ENCODE measurements around the gene ARRDC2. TPM values are rescaled to one million over a fixed set of nuclear protein-coding genes. Genes with fewer than 3 reads are reported as not detected.

Gene ARRDC2
- total and polyA plus RNA-seq, 10 of the 15 experiments (the other 5 are each of a cell fraction or from before 2014, with no cell fraction given) = 0.48 to 10.1 (median 4.8) TPM

DNA sequence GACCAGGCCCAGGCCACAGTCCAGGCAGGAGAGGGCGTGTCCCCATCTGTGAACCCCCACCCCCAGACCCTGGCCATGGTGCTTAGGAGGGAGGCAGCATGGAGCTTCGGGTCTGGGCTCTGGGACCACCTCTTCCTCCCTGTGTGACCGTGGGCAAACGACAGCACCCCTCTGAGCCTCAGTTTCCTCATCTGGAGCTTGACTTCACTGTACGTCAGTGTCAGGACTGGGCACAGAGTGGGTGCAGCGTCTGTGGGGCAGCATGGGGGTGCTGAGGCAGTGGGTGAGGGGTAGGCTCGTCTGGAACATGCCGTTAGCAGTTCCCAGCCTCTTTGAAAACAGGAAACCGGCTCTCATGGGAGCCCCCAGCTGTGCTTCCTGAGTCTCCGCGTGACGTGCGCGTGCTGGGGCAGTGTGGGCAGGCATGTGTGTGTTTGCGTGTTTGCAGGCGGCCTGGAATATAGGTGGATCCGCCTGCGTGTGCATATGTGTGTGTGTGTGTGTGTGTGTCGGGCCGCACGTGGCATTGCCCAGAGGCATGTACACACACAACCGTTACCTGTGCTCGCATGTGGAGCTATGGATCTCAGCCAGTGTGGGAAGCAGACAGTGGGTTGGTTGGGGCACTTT, 15.8 kb downstream of the ARRDC2 start (continued):
- TF ChIP-seq, protein P1, sequence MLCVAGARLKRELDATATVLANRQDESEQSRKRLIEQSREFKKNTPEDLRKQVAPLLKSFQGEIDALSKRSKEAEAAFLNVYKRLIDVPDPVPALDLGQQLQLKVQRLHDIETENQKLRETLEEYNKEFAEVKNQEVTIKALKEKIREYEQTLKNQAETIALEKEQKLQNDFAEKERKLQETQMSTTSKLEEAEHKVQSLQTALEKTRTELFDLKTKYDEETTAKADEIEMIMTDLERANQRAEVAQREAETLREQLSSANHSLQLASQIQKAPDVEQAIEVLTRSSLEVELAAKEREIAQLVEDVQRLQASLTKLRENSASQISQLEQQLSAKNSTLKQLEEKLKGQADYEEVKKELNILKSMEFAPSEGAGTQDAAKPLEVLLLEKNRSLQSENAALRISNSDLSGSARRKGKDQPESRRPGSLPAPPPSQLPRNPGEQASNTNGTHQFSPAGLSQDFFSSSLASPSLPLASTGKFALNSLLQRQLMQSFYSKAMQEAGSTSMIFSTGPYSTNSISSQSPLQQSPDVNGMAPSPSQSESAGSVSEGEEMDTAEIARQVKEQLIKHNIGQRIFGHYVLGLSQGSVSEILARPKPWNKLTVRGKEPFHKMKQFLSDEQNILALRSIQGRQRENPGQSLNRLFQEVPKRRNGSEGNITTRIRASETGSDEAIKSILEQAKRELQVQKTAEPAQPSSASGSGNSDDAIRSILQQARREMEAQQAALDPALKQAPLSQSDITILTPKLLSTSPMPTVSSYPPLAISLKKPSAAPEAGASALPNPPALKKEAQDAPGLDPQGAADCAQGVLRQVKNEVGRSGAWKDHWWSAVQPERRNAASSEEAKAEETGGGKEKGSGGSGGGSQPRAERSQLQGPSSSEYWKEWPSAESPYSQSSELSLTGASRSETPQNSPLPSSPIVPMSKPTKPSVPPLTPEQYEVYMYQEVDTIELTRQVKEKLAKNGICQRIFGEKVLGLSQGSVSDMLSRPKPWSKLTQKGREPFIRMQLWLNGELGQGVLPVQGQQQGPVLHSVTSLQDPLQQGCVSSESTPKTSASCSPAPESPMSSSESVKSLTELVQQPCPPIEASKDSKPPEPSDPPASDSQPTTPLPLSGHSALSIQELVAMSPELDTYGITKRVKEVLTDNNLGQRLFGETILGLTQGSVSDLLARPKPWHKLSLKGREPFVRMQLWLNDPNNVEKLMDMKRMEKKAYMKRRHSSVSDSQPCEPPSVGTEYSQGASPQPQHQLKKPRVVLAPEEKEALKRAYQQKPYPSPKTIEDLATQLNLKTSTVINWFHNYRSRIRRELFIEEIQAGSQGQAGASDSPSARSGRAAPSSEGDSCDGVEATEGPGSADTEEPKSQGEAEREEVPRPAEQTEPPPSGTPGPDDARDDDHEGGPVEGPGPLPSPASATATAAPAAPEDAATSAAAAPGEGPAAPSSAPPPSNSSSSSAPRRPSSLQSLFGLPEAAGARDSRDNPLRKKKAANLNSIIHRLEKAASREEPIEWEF (IDR thresholded peaks at IDR 0.05; ENCODE audit: insufficient replicate concordance, low read depth, low read length) = no peak
- peak; percentile 78; the same call in 1 of the 2 replicates for TF ChIP-seq CHD2 (IDR thresholded peaks at IDR 0.05; ENCODE audit: borderline replicate concordance, low read depth, low read length)
- 0 out of 2 replicates have a peak, but pooled peaks have one; percentile 42 for TF ChIP-seq FOXK2 (IDR thresholded peaks at IDR 0.05)
- no peak for TF ChIP-seq CBX3 (IDR thresholded peaks at IDR 0.05; ENCODE audit: borderline replicate concordance, low read depth)
- TF ChIP-seq PAX5 (IDR thresholded peaks at IDR 0.05; ENCODE audit: borderline replicate concordance, low read depth, low read length) = 0 out of 2 replicates have a peak, but pooled peaks have one; percentile 8
- TF ChIP-seq MYB (IDR thresholded peaks at IDR 0.05; ENCODE audit: borderline replicate concordance, low read depth, low read length) = peak; percentile 77; the same call in 1 of the 2 replicates
- peak; percentile 47; the same call in 1 of the 2 replicates for TF ChIP-seq SIN3A (IDR thresholded peaks at IDR 0.05; ENCODE audit: low read depth, low read length)
- TF ChIP-seq, protein P2, sequence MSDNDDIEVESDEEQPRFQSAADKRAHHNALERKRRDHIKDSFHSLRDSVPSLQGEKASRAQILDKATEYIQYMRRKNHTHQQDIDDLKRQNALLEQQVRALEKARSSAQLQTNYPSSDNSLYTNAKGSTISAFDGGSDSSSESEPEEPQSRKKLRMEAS (IDR thresholded peaks at IDR 0.05; ENCODE audit: low read depth, low read length) = peak; percentile 79
- 0 out of 2 replicates have a peak, but pooled peaks have one; percentile 28 for TF ChIP-seq MTA2 (IDR thresholded peaks at IDR 0.05; ENCODE audit: low read depth)
- TF ChIP-seq ZNF384 (IDR thresholded peaks at IDR 0.05; ENCODE audit: borderline replicate concordance, low read depth, low read length) = no peak
- TF ChIP-seq RUNX3 (IDR thresholded peaks at IDR 0.05; ENCODE audit: low read length) = 0 out of 2 replicates have a peak, but pooled peaks have one; percentile 16
- TF ChIP-seq GATAD2B (conservative IDR thresholded peaks at IDR 0.05; ENCODE audit: low read depth) = peak; percentile 79
- TF ChIP-seq, protein P3, sequence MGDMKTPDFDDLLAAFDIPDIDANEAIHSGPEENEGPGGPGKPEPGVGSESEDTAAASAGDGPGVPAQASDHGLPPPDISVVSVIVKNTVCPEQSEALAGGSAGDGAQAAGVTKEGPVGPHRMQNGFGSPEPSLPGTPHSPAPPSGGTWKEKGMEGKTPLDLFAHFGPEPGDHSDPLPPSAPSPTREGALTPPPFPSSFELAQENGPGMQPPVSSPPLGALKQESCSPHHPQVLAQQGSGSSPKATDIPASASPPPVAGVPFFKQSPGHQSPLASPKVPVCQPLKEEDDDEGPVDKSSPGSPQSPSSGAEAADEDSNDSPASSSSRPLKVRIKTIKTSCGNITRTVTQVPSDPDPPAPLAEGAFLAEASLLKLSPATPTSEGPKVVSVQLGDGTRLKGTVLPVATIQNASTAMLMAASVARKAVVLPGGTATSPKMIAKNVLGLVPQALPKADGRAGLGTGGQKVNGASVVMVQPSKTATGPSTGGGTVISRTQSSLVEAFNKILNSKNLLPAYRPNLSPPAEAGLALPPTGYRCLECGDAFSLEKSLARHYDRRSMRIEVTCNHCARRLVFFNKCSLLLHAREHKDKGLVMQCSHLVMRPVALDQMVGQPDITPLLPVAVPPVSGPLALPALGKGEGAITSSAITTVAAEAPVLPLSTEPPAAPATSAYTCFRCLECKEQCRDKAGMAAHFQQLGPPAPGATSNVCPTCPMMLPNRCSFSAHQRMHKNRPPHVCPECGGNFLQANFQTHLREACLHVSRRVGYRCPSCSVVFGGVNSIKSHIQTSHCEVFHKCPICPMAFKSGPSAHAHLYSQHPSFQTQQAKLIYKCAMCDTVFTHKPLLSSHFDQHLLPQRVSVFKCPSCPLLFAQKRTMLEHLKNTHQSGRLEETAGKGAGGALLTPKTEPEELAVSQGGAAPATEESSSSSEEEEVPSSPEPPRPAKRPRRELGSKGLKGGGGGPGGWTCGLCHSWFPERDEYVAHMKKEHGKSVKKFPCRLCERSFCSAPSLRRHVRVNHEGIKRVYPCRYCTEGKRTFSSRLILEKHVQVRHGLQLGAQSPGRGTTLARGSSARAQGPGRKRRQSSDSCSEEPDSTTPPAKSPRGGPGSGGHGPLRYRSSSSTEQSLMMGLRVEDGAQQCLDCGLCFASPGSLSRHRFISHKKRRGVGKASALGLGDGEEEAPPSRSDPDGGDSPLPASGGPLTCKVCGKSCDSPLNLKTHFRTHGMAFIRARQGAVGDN (IDR thresholded peaks at IDR 0.05) = peak; percentile 95
- TF ChIP-seq, protein P4, sequence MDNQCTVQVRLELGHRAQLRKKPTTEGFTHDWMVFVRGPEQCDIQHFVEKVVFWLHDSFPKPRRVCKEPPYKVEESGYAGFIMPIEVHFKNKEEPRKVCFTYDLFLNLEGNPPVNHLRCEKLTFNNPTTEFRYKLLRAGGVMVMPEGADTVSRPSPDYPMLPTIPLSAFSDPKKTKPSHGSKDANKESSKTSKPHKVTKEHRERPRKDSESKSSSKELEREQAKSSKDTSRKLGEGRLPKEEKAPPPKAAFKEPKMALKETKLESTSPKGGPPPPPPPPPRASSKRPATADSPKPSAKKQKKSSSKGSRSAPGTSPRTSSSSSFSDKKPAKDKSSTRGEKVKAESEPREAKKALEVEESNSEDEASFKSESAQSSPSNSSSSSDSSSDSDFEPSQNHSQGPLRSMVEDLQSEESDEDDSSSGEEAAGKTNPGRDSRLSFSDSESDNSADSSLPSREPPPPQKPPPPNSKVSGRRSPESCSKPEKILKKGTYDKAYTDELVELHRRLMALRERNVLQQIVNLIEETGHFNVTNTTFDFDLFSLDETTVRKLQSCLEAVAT (IDR thresholded peaks at IDR 0.05) = peak; percentile 91
- TF ChIP-seq IKZF1 (conservative IDR thresholded peaks at IDR 0.05) = peak; percentile 89
- TF ChIP-seq MEF2A (IDR thresholded peaks at IDR 0.05; ENCODE audit: insufficient read depth, low read depth, low read length) = no peak
- no peak for TF ChIP-seq TCF3 (IDR thresholded peaks at IDR 0.05; ENCODE audit: borderline replicate concordance, insufficient read depth, low read depth, low read length)

Data from GM12878 (cell line).